ENCODE data around the gene ECI2. TPM values are rescaled to one million over a fixed set of nuclear protein-coding genes. Genes with fewer than 3 reads are reported as not detected.

Gene ECI2
- polyA plus RNA-seq, 1 donor, result 58.6 TPM

- no peak overlapping the region for H3K4me3 ChIP-seq (ENCODE audit: low read length)
- no peaks in the 10 kb centered on the region for H3K4me1 ChIP-seq (ENCODE audit: control insufficient read depth, insufficient read depth, low read length)
- H3K27me3 ChIP-seq (ENCODE audit: control insufficient read depth, insufficient read depth, low read length), result no peaks in the 10 kb centered on the region
- H3K27ac ChIP-seq (ENCODE audit: low read length), result no peak overlapping the region
- no peak for DNase-seq
- no peaks in the 10 kb centered on the region for H3K36me3 ChIP-seq (ENCODE audit: control insufficient read depth, insufficient read depth, low read length)
- no CpG with 5 or more reads among the region's 6 CpGs for WGBS (ENCODE audit: insufficient coverage, low lambda C conversion rate)
- H3K9me3 ChIP-seq (ENCODE audit: control insufficient read depth, low read depth, low read length), result no peaks in the 10 kb centered on the region
These were observed 18.2 kb upstream of the ECI2 start for GRCh38 chr6:4153514-4153985.

- Histone ChIP-seq H3K4me3 (ENCODE audit: low read length) (no peak overlapping the region), H3K27me3 (ENCODE audit: control insufficient read depth, insufficient read depth, low read length) (no peaks in the 10 kb centered on the region), H3K27ac (ENCODE audit: low read length) (no peak overlapping the region), H3K9me3 (ENCODE audit: control insufficient read depth, low read depth, low read length) (no peaks in the 10 kb centered on the region), H3K4me1 (ENCODE audit: control insufficient read depth, insufficient read depth, low read length) (no peaks in the 10 kb centered on the region), H3K36me3 (ENCODE audit: control insufficient read depth, insufficient read depth, low read length) (no peaks in the 10 kb centered on the region)
- WGBS (ENCODE audit: insufficient coverage, low lambda C conversion rate), result 100% methylated on average over 1 of the region's 2 CpGs
- DNase-seq, result no peak
These were observed 9.7 kb upstream of the ECI2 start for GRCh38 chr6:4145083-4145482.

- H3K27ac ChIP-seq (ENCODE audit: low read length), result no peak overlapping the region
- WGBS (ENCODE audit: insufficient coverage, low lambda C conversion rate), result no CpG with 5 or more reads among the region's 3 CpGs
- peaks cover 6% of the 10 kb centered on the region for H3K4me1 ChIP-seq (ENCODE audit: control insufficient read depth, insufficient read depth, low read length)
These were observed 3.9 kb upstream of the ECI2 start for GRCh38 chr6:4139272-4139671.

GRCh38 chr6:4138186-4138585 lies 2.8 kb upstream of the ECI2 start:
- Histone ChIP-seq H3K27ac (ENCODE audit: low read length) (no peak overlapping the region), H3K27me3 (ENCODE audit: control insufficient read depth, insufficient read depth, low read length) (no peaks in the 10 kb centered on the region), H3K36me3 (ENCODE audit: control insufficient read depth, insufficient read depth, low read length) (peaks cover 2% of the 10 kb centered on the region), H3K9me3 (ENCODE audit: control insufficient read depth, low read depth, low read length) (no peaks in the 10 kb centered on the region), H3K4me3 (ENCODE audit: low read length) (no peak overlapping the region), H3K4me1 (ENCODE audit: control insufficient read depth, insufficient read depth, low read length) (peaks cover 11% of the 10 kb centered on the region)
- DNase-seq, result no peak
- WGBS (ENCODE audit: insufficient coverage, low lambda C conversion rate), result no CpG with 5 or more reads among the region's 3 CpGs

More at GRCh38 chr6:4139272-4139671, 3.9 kb upstream of the ECI2 start:
- Histone ChIP-seq H3K27me3 (ENCODE audit: control insufficient read depth, insufficient read depth, low read length) (no peaks in the 10 kb centered on the region), H3K9me3 (ENCODE audit: control insufficient read depth, low read depth, low read length) (no peaks in the 10 kb centered on the region), H3K4me3 (ENCODE audit: low read length) (no peak overlapping the region), H3K36me3 (ENCODE audit: control insufficient read depth, insufficient read depth, low read length) (no peaks in the 10 kb centered on the region)
- DNase-seq, result no peak

- 67% methylated on average over 1 of the region's 1 CpG for WGBS (ENCODE audit: insufficient coverage, low lambda C conversion rate)
- Histone ChIP-seq H3K9me3 (ENCODE audit: control insufficient read depth, low read depth, low read length) (no peaks in the 10 kb centered on the region), H3K27me3 (ENCODE audit: control insufficient read depth, insufficient read depth, low read length) (no peaks in the 10 kb centered on the region), H3K4me3 (ENCODE audit: low read length) (peak overlapping the region; percentile 82), H3K27ac (ENCODE audit: low read length) (peak overlapping the region; percentile 83), H3K4me1 (ENCODE audit: control insufficient read depth, insufficient read depth, low read length) (peaks cover 11% of the 10 kb centered on the region), H3K36me3 (ENCODE audit: control insufficient read depth, insufficient read depth, low read length) (peaks cover 9% of the 10 kb centered on the region)
- peak in 1 of 2 donors; percentile 35 for DNase-seq
These were observed 1.0 kb upstream of the ECI2 start for GRCh38 chr6:4136354-4136831.

GRCh38 chr6:4135665-4136353 lies 434 bp upstream of the ECI2 start:
- DNase-seq, result peak; percentile 92 to 94
- no CpG with 5 or more reads among the region's 64 CpGs for WGBS (ENCODE audit: insufficient coverage, low lambda C conversion rate)
- H3K4me3 ChIP-seq (ENCODE audit: low read length), result peak overlapping the region; percentile 82
- H3K27me3 ChIP-seq (ENCODE audit: control insufficient read depth, insufficient read depth, low read length), result no peaks in the 10 kb centered on the region
- peaks cover 9% of the 10 kb centered on the region for H3K36me3 ChIP-seq (ENCODE audit: control insufficient read depth, insufficient read depth, low read length)
- H3K27ac ChIP-seq (ENCODE audit: low read length), result peak overlapping the region; percentile 83
- no peaks in the 10 kb centered on the region for H3K9me3 ChIP-seq (ENCODE audit: control insufficient read depth, low read depth, low read length)
- H3K4me1 ChIP-seq (ENCODE audit: control insufficient read depth, insufficient read depth, low read length), result peaks cover 11% of the 10 kb centered on the region

- H3K27me3 ChIP-seq (ENCODE audit: control insufficient read depth, insufficient read depth, low read length), result no peaks in the 10 kb centered on the region
- peak in 1 of 2 donors; percentile 43 for DNase-seq
- peaks cover 11% of the 10 kb centered on the region for H3K4me1 ChIP-seq (ENCODE audit: control insufficient read depth, insufficient read depth, low read length)
- peaks cover 23% of the 10 kb centered on the region for H3K36me3 ChIP-seq (ENCODE audit: control insufficient read depth, insufficient read depth, low read length)
- WGBS (ENCODE audit: insufficient coverage, low lambda C conversion rate), result 14% methylated on average over 3 of the region's 13 CpGs
- peak overlapping the region; percentile 90 for H3K27ac ChIP-seq (ENCODE audit: low read length)
- H3K9me3 ChIP-seq (ENCODE audit: control insufficient read depth, low read depth, low read length), result no peaks in the 10 kb centered on the region
- H3K4me3 ChIP-seq (ENCODE audit: low read length), result peak overlapping the region; percentile 88
These were observed 1.2 kb downstream of the ECI2 start for GRCh38 chr6:4133941-4134838.

GRCh38 chr6:4130357-4130987 lies 4.9 kb downstream of the ECI2 start:
- H3K4me1 ChIP-seq (ENCODE audit: control insufficient read depth, insufficient read depth, low read length), result peaks cover 13% of the 10 kb centered on the region
- no peak for DNase-seq
- H3K36me3 ChIP-seq (ENCODE audit: control insufficient read depth, insufficient read depth, low read length), result peaks cover 38% of the 10 kb centered on the region
- H3K27me3 ChIP-seq (ENCODE audit: control insufficient read depth, insufficient read depth, low read length), result no peaks in the 10 kb centered on the region
- H3K4me3 ChIP-seq (ENCODE audit: low read length), result no peak overlapping the region
- H3K27ac ChIP-seq (ENCODE audit: low read length), result no peak overlapping the region
- H3K9me3 ChIP-seq (ENCODE audit: control insufficient read depth, low read depth, low read length), result no peaks in the 10 kb centered on the region
- 100% methylated on average over 1 of the region's 5 CpGs for WGBS (ENCODE audit: insufficient coverage, low lambda C conversion rate)

- Histone ChIP-seq H3K27ac (ENCODE audit: low read length) (no peak overlapping the region), H3K36me3 (ENCODE audit: control insufficient read depth, insufficient read depth, low read length) (peaks cover 38% of the 10 kb centered on the region), H3K9me3 (ENCODE audit: control insufficient read depth, low read depth, low read length) (no peaks in the 10 kb centered on the region), H3K27me3 (ENCODE audit: control insufficient read depth, insufficient read depth, low read length) (no peaks in the 10 kb centered on the region), H3K4me3 (ENCODE audit: low read length) (no peak overlapping the region), H3K4me1 (ENCODE audit: control insufficient read depth, insufficient read depth, low read length) (peaks cover 15% of the 10 kb centered on the region)
- no peak for DNase-seq
These were observed 5.9 kb downstream of the ECI2 start for GRCh38 chr6:4129446-4129845.

- Histone ChIP-seq H3K4me1 (ENCODE audit: control insufficient read depth, insufficient read depth, low read length) (peaks cover 10% of the 10 kb centered on the region), H3K4me3 (ENCODE audit: low read length) (no peak overlapping the region), H3K36me3 (ENCODE audit: control insufficient read depth, insufficient read depth, low read length) (peaks cover 38% of the 10 kb centered on the region), H3K27ac (ENCODE audit: low read length) (no peak overlapping the region), H3K9me3 (ENCODE audit: control insufficient read depth, low read depth, low read length) (no peaks in the 10 kb centered on the region), H3K27me3 (ENCODE audit: control insufficient read depth, insufficient read depth, low read length) (no peaks in the 10 kb centered on the region)
- no peak for DNase-seq
- WGBS (ENCODE audit: insufficient coverage, low lambda C conversion rate), result no CpG with 5 or more reads among the region's 6 CpGs
These were observed 6.6 kb downstream of the ECI2 start for GRCh38 chr6:4128748-4129147.
